ENCODE measurements around the gene GRIN2A.

GRIN2A gene

DNA sequence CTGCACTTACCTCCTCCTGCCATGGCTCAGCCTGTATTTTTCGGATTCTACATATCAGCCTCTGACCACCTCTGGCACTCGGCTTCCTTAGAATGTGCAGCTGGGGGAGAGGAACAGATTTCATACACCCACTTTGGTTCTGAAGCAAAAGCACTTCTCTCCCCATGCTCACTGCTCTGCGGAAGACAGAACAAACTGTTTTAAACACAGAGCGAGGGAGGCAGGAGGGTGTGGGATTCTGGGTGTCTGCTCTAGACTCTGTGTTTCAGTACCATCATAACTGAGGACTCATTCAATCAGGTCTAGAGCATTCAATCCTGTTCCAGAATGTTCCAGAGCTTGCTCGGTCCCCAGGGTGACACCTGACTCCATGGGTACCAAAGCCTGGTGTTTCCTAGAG is 239.1 kb downstream of the GRIN2A start:
- no peaks in the 10 kb centered on the region for H3K36me3 ChIP-seq (replicated peaks)
- H3K4me3 ChIP-seq (ENCODE audit: low read depth, low read length): no peak overlapping the region
- H3K27me3 ChIP-seq (replicated peaks): no peaks in the 10 kb centered on the region
- TF ChIP-seq, protein P1, sequence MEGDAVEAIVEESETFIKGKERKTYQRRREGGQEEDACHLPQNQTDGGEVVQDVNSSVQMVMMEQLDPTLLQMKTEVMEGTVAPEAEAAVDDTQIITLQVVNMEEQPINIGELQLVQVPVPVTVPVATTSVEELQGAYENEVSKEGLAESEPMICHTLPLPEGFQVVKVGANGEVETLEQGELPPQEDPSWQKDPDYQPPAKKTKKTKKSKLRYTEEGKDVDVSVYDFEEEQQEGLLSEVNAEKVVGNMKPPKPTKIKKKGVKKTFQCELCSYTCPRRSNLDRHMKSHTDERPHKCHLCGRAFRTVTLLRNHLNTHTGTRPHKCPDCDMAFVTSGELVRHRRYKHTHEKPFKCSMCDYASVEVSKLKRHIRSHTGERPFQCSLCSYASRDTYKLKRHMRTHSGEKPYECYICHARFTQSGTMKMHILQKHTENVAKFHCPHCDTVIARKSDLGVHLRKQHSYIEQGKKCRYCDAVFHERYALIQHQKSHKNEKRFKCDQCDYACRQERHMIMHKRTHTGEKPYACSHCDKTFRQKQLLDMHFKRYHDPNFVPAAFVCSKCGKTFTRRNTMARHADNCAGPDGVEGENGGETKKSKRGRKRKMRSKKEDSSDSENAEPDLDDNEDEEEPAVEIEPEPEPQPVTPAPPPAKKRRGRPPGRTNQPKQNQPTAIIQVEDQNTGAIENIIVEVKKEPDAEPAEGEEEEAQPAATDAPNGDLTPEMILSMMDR (IDR thresholded peaks at IDR 0.05; ENCODE audit: low read depth, low read length, missing control alignments): no peak
- in situ Hi-C loops (cut with HindIII; ENCODE audit: low pct_ligation_motif_present, low sequenced_read_pairs): no loop called here
- no peak for DNase-seq
- H3K27ac ChIP-seq: no peak overlapping the region

DNA sequence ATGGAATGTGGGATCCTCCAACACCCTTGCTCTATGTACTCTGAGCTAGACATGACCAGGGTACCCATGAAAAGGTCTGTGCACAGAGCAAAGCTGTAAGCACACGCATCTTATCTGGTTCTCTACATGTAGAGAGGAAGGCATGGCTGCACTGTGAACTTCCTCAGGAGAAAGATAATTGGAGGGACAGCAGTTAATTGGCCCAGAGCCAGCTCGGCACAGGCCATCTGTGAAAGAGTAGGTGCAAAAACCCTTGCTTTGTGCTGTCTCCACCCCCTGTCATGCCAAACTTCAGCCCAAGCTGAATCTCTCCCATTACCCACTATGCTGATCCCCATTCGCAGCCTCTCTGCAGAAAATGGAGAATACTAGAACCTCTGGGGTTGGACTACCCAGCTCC is 241.0 kb downstream of the GRIN2A start:
- TF ChIP-seq, protein P1 (IDR thresholded peaks at IDR 0.05; ENCODE audit: low read depth, low read length, missing control alignments): no peak
- no peaks in the 10 kb centered on the region for H3K36me3 ChIP-seq (replicated peaks)
- in situ Hi-C loops (cut with HindIII; ENCODE audit: low pct_ligation_motif_present, low sequenced_read_pairs): no loop called here
- H3K27me3 ChIP-seq (replicated peaks): no peaks in the 10 kb centered on the region
- H3K4me3 ChIP-seq (ENCODE audit: low read depth, low read length): no peak overlapping the region
- DNase-seq: no peak
- no peak overlapping the region for H3K27ac ChIP-seq

GRCh38 chr16:9934723-9935508 is 247.3 kb downstream of the GRIN2A start:
- Histone ChIP-seq H3K27me3 (replicated peaks) (no peaks in the 10 kb centered on the region), H3K27ac (no peak overlapping the region), H3K4me3 (ENCODE audit: low read depth, low read length) (no peak overlapping the region), H3K36me3 (replicated peaks) (no peaks in the 10 kb centered on the region)
- TF ChIP-seq, protein P1 (IDR thresholded peaks at IDR 0.05; ENCODE audit: low read depth, low read length, missing control alignments): no peak
- no peak for DNase-seq
- in situ Hi-C loops (cut with HindIII; ENCODE audit: low pct_ligation_motif_present, low sequenced_read_pairs): no loop called here

GRCh38 chr16:9932919-9933653 is 249.1 kb downstream of the GRIN2A start:
- Histone ChIP-seq H3K36me3 (replicated peaks) (no peaks in the 10 kb centered on the region), H3K4me3 (ENCODE audit: low read depth, low read length) (no peak overlapping the region), H3K27ac (no peak overlapping the region), H3K27me3 (replicated peaks) (no peaks in the 10 kb centered on the region)
- TF ChIP-seq, protein P1 (IDR thresholded peaks at IDR 0.05; ENCODE audit: low read depth, low read length, missing control alignments): no peak
- in situ Hi-C loops (cut with HindIII; ENCODE audit: low pct_ligation_motif_present, low sequenced_read_pairs): no loop called here
- DNase-seq: no peak

GRCh38 chr16:9932000-9932399 is 250.2 kb downstream of the GRIN2A start:
- no peak overlapping the region for H3K4me3 ChIP-seq (ENCODE audit: low read depth, low read length)
- TF ChIP-seq, protein P1 (IDR thresholded peaks at IDR 0.05; ENCODE audit: low read depth, low read length, missing control alignments): no peak
- no peaks in the 10 kb centered on the region for H3K36me3 ChIP-seq (replicated peaks)
- H3K27ac ChIP-seq: no peak overlapping the region
- in situ Hi-C loops (cut with HindIII; ENCODE audit: low pct_ligation_motif_present, low sequenced_read_pairs): no loop called here
- DNase-seq: no peak
- H3K27me3 ChIP-seq (replicated peaks): no peaks in the 10 kb centered on the region
